HG02938 (cell line): ENCODE measurements around the gene KREMEN2.
A peak's percentile ranks its signal among the peaks of the same experiment; 100 is the strongest.

Experiments used
- ATAC-seq: cut with Tn5 transposase; IDR thresholded peaks from one replicate; pipeline ENCODE4 v1.9.1; 2021; ENCODE audit warnings: mild to moderate bottlenecking, moderate library complexity; ENCODE audit not compliant: unreplicated experiment

The KREMEN2 gene

DNA sequence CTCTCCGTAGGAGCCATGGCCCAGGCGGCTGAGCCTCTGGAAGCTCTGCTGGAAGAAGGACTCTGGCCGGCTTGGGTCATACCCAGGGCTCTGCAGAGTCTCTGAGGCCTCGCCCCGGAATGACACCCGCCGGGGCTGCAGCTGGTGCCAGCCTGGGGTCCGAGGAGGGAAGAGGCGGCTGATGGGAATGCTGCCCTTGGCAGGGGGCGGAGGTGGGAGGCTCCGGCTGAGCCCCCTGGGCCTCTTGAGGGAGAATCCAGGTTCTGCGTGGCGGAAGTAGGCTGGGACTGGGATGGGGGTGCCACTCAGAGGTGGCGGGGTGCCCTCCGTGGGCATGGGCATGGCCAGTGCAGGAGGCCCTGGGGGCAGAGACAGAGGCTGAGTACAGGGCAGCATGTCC lies 12.6 kb downstream of the KREMEN2 start:
- no peak for ATAC-seq

DNA sequence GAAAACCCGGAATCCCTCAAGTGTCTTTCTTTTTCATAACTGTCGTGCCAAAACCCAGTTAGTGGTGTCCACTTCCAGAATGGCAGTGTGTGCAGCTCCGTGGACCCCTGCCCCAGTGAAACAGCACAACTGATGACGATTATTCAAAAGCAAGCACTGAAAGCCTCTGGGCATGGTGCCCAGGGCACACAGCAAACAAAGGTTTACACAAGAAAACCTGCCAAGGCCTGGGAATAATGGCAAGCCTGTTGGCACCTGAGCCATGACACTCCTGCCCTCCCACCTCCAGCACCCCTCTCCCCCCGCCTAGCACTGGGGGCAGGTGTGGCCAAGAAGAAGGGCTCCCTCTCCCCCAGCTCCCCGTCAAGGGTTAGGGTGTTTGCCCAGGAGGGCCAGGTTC lies 13.4 kb downstream of the KREMEN2 start:
- ATAC-seq = no peak

DNA sequence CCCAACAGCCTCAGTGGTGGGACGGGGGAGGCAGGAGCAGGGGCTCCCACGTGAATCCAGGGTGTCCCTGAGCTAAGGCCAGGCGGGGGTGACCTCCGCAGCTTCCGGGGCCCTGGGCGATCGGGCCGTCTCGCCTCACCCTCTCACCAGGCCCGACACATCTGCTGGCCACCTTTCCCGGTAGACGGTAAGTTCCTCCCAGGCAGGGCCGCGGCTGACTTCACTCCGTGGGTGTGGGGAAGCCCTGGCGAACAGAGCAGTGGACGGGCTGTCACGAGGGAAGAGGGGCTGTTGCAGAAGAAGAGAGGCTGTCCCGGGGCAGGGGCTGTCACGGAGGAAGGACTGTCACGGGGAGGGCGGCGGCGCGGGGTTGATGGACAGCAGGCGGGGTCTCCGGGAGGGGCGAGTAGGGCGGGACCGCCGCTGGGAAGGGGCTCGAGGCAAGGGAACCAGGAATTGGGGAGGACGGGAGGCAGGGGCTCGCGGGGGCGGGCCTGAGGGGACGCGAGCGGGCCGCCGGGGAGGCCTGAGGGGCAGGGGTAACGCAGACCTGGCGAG lies 15.7 kb downstream of the KREMEN2 start:
- ATAC-seq = peak; percentile 12

DNA sequence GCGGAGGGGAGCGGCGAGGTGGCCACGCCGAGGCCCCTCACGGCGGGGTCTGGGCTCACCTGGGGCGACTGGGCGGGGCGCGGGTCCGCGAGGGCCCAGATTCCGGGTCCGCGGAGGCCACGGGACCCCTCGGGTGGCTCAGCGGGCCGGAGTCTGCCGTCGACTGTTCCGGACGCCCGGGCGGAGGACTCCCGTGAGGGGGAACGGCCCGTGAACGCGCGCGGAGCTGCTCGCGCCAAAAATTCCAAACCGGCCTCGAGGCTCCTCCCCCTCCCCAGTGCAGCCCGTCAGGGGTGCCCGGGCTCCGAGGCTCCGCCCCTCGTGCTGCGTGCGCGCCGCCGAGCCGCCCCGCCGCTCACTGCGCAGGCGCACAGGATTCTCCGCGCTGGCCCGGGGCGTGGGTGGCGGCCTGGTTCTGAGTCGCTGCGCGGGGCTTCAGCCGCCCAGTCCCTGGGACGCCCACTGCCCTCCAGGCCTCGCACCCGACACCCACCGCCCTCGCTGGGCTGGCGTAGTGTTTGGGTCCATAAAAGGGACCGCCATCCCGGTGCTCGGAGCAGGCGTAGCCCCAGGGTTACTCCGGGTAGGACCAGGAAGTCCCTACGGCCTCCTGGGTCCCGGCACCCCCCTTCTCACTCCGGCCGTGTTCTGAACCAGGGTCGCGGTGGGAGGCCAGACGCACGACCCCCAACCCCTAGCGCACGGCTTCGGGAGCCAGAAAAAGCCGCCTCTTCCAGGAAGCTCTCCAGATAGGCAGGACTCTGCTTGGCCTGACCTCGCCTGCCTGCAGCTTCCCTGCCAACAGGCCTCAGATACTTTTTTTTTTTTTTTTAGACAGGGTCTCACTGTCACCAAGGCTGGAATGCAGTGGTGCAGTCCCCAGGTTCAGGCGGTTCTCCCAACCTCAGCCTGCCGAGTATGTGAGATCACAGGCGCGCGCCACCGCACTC lies 16.4 kb downstream of the KREMEN2 start, which contains the start of gene PKMYT1:
Gene PKMYT1 (minus strand): TSS at position 220 of the 950 bp plus-strand sequence. CDS start 789 bp downstream, outside the sequence.
- peak; percentile 55 for ATAC-seq

DNA sequence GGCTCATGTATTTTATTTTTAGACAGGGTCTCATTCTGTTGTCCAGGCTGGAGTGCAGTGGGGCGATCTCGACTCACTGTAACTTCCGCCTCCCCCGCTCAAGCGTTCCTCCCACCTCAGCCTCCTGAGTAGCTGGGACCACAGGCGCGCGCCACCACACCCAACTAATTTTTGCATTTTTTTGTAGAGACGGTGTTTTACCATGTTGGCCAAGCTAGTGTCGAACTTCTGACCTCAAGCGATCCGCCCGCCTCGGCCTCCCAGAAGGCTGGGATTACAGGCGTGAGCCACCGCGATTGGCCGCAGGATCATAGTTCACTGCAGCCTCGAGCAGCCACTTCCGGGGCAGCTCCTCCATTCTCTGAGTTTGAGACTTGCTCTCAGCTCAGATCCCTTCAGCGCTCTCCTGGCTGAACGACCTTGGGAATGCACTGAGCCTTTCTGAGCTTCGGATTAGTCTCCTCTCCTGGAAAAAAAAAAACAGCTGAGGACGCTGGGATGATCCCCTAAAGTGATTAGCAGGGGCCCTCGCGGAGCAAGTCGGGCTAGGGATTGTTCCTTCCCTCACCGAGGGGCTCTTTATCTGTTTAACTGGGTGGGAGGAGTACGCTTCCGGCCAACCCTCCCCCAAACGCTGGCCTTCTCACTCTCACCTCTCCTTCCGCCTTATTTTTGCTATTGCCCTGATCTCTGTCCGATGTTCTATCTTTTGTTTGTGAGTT lies 17.3 kb downstream of the KREMEN2 start:
- ATAC-seq = no peak

DNA sequence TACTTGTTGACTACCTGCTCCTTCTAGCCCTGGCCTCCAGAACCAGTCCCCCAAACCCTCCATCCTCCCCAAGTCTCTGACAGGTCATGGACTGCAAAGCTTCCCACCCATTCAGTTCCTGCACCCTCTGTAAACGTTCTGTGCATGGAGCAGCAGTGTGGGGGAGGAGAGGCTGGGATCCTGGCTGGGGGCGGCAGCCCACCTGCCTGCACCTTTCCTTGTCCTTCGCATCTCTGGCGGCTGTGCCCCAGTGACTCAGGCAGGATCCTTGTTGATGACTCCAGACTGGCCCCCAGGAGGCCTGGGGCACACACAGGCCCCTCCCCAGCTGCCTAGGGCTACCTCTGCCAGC lies 17.8 kb downstream of the KREMEN2 start:
- no peak for ATAC-seq

DNA sequence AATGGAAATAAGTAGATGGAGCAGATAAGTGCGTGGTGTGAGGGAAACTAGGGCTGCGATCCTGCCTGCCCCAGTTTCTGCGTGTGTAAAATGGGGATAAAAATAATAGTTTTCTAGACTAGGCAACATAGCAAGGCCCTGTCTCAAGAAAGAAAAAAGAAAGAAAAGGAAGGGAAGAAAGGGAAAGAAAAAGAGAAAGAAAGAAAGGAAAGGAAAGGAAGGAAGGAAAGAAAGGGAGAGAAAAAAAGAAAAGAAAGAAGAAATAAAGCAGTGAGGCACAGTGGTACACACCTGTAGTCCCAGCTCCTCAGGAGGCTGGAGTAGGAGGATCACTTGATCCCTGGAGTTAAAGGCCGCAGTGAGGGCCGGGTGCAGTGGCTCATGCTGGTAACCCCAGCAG lies 18.3 kb downstream of the KREMEN2 start:
- no peak for ATAC-seq

DNA sequence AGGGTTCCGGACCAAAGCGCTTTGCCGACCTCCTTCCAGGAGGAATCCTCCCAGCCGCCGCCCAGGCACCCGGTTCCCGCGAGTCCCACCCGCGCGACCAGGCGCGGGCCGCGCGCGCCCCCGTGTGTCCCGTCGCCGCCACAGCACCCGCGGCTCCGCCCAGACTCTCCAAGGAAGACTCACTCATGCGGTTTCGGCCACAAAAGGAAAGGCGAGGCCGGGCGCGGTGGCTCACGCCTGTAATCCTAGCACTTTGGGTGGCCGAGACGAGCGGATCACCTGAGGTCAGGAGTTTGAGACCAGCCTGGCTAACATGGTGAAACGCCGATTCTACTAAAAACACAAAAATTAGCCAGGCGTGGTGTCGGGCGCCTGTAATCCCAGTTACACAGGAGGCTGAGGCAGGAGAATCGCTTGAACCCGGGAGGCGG lies 19.6 kb downstream of the KREMEN2 start:
- no peak for ATAC-seq

DNA sequence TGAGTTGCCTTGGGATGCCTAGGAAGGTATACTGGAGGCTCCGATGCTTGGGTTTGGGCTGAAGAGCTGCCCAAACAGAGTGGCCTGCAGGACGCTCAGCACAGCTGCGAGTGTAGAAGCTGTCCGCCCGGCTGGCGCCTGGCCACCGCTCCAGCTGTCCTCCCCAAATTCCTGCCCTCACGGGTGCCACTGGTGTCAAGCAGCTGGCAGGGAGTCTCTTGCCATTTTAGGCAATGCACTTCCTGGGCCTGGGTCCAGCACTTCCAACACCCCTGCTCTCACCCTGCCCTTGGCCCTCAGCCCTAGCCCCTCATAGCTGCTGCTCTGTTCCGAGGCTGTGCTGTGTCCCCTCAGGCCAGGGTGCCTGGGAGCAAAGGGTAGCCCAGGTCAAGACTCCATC lies 21.4 kb downstream of the KREMEN2 start:
- ATAC-seq = no peak

DNA sequence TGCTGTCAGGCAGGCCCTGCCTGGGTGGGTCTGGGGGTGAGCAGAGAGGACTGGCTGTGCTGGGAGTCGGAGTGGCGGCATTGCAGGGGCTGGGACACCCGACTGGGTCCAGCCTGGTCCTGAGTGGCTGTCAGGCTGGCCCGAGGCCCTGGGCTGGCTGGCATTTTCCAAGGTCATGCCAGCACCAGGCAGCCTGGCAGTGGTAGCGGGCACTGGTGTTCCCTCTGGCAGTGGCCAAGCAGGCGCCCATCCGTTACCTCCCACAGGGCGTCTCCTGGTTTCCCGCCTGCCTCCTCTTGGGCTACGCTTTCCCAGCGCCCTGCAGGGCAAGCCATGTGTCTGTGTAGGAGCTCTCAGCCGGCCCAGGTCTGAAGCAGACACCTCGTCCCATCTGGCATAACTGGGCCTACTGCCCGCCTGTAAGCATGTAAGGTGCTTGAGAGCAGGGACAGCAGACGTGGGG lies 21.8 kb downstream of the KREMEN2 start:
- no peak for ATAC-seq

DNA sequence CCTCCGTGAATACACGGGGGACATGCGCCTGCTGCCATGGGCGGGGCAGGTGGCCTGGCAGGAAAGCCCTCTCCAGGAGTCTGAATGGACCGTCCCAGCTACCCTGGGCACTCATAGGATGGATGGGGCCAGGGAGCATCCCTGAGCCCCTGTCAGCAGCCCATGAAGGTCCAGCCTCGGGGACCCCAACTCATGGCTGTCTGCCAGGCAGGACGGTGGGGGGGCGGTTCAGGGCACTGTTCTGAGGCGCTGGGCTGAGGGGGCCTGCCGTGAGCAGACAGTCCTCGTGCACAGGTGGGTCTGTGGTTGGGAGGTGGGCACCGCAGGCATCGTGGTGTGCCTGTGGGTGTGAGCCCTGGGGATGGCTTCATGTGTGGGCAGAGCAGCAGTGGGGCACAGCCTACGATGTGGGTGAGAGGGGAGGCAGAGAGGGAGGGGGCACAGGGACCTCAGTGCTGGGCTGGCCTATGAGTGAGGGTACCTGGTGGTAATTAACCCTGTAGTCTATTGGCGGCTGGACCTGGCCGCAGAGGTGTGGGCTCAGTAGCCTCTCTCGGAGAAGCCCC lies 22.6 kb downstream of the KREMEN2 start:
- no peak for ATAC-seq

DNA sequence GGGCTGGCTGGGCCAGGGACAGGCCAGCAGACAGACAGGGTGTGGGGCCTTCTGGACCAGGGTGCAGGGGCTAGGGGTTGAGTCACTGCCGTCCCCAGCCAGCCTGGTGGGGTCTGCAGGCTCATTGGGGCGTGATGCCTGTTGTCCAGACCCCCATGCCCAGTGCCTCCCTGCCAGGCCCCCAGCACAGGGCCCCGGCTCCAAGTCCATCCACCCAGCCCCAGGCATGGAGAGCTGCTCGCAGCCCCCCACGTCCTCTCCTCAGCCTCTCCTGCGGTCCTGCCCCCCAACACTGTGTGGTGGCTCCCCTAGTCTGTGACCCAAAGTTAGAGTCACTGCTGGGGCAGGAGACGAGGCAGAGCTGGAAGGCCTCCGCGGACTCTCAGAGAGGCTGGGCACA lies 23.2 kb downstream of the KREMEN2 start:
- no peak for ATAC-seq

DNA sequence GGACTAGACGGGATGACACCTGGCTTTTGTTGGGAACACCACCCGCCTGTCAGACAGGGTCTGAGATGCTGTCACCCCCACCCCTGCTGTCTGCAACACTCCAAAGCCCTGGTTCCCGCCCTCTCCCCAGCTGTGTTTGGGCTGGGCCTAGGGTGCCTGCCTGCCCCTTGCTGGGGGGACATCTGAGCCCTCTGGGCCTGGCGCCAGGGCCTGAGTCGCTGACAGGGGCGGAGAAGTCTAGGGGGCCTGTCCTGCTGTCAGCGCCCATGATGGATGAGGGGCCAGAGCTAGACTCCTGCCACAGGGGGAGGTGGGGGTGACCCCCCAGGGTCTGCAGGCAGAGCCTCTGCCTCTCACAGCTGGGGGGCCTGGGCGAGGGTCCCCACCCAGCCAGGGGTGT lies 23.8 kb downstream of the KREMEN2 start:
- no peak for ATAC-seq

DNA sequence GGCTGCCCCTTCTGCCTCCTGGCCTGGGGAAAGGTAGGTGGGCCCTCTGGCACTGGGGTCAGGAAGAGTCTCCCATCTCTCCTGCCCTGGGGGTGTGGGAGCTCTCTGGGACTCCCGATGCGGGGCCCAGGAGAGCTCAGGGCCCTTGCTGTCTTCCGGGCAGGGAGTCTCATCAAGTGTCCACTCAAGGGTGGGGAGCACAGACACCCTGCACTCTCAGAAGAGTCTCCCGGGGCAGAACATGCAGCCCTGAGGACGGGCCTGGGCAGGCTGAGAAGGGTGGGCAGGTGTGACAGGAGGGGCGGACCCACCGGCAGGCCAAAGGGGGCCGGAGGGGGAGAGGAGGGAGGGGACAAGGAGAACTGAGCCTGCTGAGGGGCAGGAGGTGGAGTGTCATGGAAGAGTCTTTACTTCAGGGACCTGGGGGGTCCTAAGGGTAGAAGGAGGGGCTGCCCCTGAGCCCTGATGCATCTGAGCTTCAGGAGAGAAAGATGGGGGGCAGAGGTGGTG lies 24.6 kb downstream of the KREMEN2 start:
- ATAC-seq = no peak

DNA sequence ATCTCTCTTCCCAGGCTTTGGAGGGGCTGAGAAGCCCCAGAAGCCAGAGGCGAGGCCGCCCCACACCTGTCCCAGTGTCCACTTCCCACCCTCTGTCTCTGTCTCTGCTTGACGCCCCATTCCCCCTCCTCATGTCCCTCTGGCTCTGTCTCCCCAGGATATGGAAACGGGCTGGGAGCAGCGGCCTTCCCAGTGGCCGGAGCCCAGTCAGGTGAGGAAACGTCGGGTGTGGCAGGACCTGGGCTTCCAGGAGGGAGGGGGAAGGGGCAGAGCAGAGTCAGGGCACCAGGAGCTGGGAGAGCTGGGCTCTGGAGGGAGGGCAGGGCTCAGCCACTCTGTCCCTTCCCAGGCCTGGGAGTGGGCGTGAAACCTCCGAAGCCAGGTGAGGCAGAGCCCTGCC lies 26.8 kb downstream of the KREMEN2 start:
- ATAC-seq = no peak

DNA sequence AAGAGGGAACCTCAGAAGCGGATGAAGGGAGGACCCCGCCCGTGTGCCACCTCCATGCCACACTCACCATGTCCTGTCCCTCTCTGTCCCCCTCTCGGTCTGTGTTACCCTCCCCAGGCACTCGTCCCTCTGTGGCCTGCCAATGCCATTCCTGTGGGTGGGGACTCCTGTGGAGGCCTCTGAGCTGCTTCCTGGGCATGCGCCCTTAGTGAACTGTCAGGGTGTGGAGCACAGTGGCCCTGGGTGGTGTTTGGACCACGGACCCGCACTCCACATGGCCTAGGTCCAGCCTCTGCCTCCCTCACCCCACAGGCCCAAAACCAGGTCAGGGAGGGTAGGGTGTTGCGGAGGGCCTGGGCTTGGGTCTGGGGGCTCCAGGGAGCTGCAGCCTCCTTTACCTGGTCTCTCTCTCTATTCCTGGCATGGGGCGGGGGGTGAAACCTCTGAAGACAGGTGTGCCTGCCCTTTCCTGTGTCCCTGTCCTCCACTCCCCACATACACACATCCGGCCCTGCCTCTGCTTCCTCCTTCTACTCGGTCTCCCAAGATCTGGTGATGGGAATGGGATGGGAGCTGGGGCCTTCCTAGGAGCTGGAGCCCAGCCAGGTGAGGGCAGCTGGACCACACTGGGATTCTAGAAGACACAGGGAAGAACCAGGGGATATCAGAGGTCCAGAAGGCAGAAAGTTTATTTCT lies 27.6 kb downstream of the KREMEN2 start:
- ATAC-seq = no peak

DNA sequence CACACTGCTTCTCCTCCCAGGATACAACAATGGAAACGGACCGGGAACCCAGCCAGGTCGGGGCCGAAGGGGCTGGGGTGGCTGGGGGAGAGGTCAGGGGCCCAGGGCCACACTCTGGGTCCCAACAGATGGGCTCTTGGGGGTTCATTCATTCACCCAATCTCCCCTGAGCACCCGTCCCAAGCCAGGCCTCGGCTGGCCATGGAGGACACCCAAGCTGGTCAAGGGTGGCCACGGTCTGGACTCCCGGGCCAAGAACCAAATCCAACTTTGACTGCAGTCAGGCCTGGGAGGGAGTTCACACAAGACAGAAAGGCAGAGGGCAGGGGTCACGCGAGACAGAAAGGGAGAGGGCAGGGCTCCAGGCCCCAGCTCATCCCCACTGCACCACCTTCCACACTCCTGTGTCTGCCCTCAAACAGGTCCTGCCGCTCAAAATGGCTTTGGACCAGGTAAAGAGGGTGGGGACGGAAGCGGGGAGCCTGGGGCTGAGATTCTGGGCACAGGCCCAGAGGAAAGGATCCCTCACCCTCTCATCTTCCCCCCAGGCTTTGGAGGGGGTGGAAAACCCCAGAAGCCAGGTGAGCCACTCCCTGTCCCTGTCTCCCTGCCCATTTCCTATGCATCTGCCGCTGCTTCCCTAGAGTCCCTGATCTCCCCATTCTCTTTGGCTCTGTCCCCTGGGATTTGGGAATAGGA lies 28.5 kb downstream of the KREMEN2 start:
- ATAC-seq = no peak

DNA sequence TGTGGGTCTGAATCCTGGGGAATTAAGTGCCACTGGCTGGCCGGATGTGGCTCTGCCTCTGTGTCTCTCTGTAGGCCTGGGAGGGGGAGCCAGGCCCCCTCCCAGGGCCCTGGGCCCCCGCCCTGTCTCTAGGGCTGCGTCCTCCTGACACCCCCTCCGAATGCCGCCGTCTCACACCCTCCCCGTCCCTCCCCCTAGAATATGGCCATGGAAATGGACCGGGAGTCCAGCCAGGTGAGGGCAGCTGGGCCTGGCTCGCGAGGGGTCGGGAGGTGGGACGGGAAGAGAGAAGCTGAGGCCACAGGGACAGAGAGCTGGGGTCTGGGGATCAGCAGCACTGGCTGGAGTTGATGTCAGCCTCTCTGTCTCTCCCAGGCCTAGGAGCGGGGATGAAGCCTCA lies 32.2 kb downstream of the KREMEN2 start:
- ATAC-seq = no peak

DNA sequence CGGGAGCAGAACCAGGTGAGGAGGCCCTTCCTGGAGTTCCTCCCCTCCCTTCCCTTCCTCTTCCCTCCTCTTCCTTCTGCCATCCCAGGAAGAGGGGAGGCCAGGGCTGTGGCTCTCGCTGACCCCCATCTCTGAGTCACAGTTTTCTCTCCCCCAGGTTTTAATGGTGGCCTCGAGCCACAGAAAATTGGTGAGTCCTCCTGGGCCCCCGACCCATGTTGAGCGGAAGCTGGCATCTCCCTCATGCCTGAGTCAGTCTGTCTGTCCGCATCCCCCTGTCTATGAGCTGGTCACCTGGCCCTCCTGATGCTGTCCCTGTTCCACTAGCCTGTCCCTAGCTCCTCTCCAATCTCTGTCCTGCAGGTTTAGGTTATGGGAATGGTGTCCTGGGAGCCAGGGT lies 35.9 kb downstream of the KREMEN2 start:
- ATAC-seq = no peak

DNA sequence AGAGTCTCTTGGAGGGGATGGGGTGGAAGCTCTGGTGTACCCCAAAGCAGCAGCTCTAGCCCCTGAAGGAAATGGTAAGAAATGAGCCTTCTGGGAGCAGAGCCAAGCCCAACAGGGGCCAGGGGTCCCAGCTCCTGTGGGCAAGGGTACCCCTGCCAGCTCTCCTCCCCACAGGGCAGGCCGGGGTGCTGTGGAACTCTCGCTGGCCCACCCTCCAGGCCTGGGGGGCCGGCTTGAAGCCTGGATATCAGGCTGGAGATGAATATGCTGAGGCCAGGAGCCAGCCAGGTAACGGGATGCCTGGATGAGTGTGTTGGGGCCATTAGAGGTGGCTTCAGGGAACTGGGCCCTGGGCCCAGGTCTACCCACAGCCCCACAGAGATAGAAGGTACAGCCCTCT lies 36.5 kb downstream of the KREMEN2 start:
- no peak for ATAC-seq
